Activated naive CD8-positive, alpha-beta T cell treated with anti-CD3 and anti-CD28 coated beads, Interleukin-2, amount 50 U/mL, for 24 hours (primary cell): ENCODE data around the gene PLEKHG4B.
"Not testable (repeated sequence)": the region's sequence is repeated elsewhere in the genome, so short reads cannot be mapped to it uniquely, and the experiment has no call there.

Experiments
- ATAC-seq: fragments of 150-1000 bp; cut with Tn5 transposase; one replicate; pipeline ENCODE4 v1.10.0; 2021
- DNase-seq: peaks from one replicate; pipeline ENCODE4 v3.0.0; 2021
- H3K27ac Mint-ChIP-seq: one replicate; pipeline ENCODE4 v1.8.0; 2021; ENCODE audit warnings: mild to moderate bottlenecking, mixed read lengths
- H3K27me3 Mint-ChIP-seq: one replicate; pipeline ENCODE4 v1.8.0; 2021; ENCODE audit warnings: mixed read lengths
- H3K36me3 Mint-ChIP-seq: one replicate; pipeline ENCODE4 v1.8.0; 2021; ENCODE audit warnings: low read depth, mixed read lengths
- H3K4me1 Mint-ChIP-seq: one replicate; pipeline ENCODE4 v1.8.0; 2021; ENCODE audit warnings: mixed read lengths
- H3K4me3 Mint-ChIP-seq: one replicate; pipeline ENCODE4 v1.8.0; 2021; ENCODE audit warnings: mild to moderate bottlenecking, moderate library complexity, mixed read lengths
- H3K9me3 Mint-ChIP-seq: one replicate; pipeline ENCODE4 v1.8.0; 2021; ENCODE audit warnings: mixed read lengths

Gene PLEKHG4B

DNA sequence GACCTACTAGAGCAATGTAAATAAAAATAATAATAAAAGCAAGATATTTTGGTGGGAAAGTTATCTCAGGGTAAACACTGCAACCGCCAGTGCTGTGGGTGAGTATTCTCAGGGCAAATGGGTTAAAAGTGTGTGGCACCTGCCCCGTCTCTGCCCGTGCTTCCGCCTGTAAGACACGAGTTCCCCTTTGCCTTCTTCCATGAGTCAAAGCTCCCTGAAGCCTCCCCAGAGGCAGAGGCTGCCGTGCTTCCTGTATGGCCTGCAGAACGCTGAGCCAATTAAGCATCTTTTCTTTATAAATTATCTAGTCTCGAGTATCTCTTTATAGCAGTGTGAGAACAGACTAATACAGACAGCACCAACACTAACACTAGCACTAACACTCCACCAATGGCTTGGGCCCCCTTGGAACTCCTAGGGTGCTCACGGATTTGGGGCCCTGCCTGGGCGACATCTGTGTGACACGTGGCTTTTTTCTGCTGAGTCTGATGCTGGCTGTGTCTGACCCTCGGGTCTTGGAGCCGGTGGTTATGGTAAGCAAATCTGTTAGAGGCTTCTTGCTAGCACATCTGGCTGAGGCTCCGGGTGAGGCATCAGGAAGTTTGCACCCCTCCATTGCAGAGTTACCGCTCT lies 10.6 kb downstream of the PLEKHG4B start:
- Mint-ChIP-seq H3K9me3 (no peaks in the 10 kb centered on the region), H3K27ac (no peak overlapping the region), H3K36me3 (no peaks in the 10 kb centered on the region), H3K27me3 (peaks cover 16% of the 10 kb centered on the region), H3K4me1 (no peaks in the 10 kb centered on the region), H3K4me3 (no peak overlapping the region)
- DNase-seq (no peak), ATAC-seq (no peak)

DNA sequence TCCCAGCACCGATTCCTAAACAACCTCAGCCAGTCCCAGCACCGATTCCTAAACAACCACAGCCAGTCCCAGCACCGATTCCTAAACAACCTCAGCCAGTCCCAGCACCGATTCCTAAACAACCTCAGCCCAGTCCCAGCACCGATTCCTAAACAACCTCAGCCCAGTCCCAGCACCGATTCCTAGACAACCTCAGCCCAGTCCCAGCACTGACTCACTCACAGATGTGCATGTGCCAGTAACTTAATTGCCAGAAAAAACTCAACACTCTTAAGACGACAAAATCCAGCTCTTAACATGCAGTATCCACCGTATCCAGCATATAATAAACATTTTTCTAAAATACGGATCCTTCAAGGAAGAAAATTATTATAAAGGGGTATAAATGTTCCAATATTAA lies 12.1 kb downstream of the PLEKHG4B start:
- peaks cover 12% of the 10 kb centered on the region for H3K27me3 Mint-ChIP-seq
- H3K36me3 Mint-ChIP-seq, ATAC-seq, H3K27ac Mint-ChIP-seq, H3K4me3 Mint-ChIP-seq, H3K4me1 Mint-ChIP-seq, DNase-seq, H3K9me3 Mint-ChIP-seq: not testable (repeated sequence)

DNA sequence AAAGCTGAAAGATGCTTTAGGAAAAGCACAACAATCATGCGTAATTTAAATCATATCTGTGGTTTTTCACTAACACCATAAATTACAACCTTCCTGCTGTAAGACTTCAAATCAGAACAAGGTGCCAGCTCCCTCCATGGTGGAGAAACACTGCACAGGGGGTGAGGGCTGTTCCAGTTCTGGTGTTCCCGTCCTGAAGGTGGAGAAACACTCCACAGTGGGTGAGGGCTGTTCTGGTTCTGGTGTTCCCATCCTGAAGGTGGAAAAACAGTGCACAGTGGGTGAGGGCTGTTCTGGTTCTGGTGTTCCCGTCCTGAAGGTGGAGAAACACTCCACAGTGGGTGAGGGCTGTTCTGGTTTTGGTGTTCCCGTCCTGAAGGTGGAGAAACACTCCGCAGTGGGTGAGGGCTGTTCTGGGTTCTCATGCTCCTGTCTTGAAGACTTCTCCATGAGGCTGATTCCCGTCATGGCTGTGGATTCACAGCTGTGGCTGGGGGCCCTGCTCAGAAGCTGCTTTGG lies 12.9 kb downstream of the PLEKHG4B start:
- no peak for ATAC-seq
- peaks cover 6% of the 10 kb centered on the region for H3K27me3 Mint-ChIP-seq

DNA sequence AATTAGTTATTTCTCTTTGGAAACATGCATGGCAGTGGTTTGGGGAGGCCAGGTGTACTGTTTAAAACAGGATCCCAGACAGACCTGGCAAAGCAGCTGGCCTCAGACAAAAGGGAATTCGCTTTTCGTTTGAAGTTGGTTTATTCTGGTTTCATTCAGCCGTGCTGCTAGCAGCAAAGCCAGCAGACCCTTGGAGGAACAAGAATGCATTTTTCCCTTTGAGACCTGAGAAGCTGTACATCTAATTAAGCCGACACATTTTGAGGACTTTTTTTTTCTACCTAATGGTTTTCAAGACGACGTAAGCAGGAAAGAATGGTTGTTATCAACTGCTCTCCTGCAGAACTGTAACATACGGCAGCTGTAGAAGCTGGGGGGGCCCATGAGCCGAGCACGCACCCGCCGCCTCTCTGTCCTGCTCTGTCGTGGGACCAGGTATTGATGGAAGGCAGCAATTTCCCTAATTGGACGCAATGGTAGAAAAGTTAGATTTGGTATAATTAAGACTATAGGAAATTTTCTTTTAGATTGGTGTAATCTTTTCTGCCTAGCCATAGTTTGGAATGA lies 13.6 kb downstream of the PLEKHG4B start:
- H3K4me1 Mint-ChIP-seq = no peaks in the 10 kb centered on the region
- no peak for DNase-seq
- no peaks in the 10 kb centered on the region for H3K36me3 Mint-ChIP-seq
- H3K4me3 Mint-ChIP-seq = no peak overlapping the region
- no peaks in the 10 kb centered on the region for H3K9me3 Mint-ChIP-seq
- no peak overlapping the region for H3K27ac Mint-ChIP-seq
- ATAC-seq = no peak
- peaks cover 5% of the 10 kb centered on the region for H3K27me3 Mint-ChIP-seq

More for the DNA sequence above, 12.9 kb downstream of the PLEKHG4B start:
- Mint-ChIP-seq H3K9me3 (no peaks in the 10 kb centered on the region), H3K4me3 (no peak overlapping the region), H3K27ac (no peak overlapping the region), H3K36me3 (no peaks in the 10 kb centered on the region), H3K4me1 (no peaks in the 10 kb centered on the region)
- no peak for DNase-seq

DNA sequence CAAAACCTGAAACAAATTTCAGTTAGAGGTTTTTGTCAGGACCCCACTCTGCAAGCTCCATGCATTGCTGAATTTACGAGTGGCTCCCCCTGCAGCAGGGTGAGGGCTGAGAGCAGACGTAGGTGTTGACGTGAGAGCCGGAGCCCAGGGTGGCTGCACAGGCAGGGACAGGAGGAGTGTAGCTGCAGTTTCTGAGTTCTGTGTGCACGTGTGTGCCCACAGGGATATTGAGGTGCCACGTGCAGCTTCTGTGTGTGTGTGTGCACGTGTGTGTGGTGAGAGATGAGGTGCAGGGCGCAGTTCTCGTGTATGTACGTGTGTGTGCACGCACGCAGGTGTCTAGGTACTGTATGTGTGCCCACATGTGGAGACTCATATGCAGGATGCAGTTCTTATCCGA lies 14.6 kb downstream of the PLEKHG4B start:
- H3K4me3 Mint-ChIP-seq = no peak overlapping the region
- DNase-seq (no peak), ATAC-seq (no peak)
- H3K36me3 Mint-ChIP-seq = no peaks in the 10 kb centered on the region
- peaks cover 5% of the 10 kb centered on the region for H3K27me3 Mint-ChIP-seq
- H3K27ac Mint-ChIP-seq = no peak overlapping the region
- no peaks in the 10 kb centered on the region for H3K9me3 Mint-ChIP-seq
- H3K4me1 Mint-ChIP-seq = no peaks in the 10 kb centered on the region

DNA sequence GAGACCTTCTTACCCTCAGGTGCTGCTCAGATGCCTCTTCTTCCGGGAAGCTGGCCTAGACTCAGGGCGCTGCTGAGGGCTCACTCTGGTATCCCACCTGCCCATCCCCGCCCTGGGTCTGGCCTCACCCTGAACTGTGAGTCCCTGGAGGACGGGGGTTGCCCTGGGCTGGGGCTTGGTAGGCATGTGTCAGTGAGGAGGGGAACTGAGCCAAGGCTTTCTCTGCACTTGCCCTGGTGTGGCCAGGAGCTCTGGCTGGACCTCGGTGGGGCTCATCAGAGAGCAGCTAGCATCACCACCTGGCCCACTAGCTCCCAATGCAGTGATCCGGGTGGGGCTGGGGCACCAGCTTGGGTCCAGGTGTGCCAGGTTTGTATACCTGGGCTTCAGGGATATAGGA lies 15.6 kb downstream of the PLEKHG4B start:
- no peaks in the 10 kb centered on the region for H3K4me1 Mint-ChIP-seq
- H3K27ac Mint-ChIP-seq = no peak overlapping the region
- no peak overlapping the region for H3K4me3 Mint-ChIP-seq

DNA sequence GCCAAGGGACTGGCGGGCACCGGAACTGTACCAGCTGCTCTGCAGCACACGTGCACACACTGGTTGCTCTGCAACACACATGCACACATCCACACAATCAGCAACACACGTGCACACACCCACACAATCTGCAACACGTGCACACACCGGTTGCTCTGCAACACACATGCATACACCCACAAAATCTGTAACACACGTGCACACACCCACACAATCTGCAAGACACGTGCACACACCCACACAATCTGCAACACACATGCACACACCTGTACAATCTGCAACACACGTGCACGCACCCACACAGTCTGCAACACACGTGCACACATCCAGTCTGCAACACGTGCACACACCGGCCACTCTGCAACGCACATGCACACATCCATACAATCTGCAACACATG lies 17.9 kb downstream of the PLEKHG4B start:
- H3K4me3 Mint-ChIP-seq = no peak overlapping the region
- H3K27me3 Mint-ChIP-seq = peaks cover 3% of the 10 kb centered on the region
- H3K36me3 Mint-ChIP-seq = no peaks in the 10 kb centered on the region
- ATAC-seq (no peak), DNase-seq (no peak)
- no peaks in the 10 kb centered on the region for H3K9me3 Mint-ChIP-seq
- H3K27ac Mint-ChIP-seq = no peak overlapping the region
- H3K4me1 Mint-ChIP-seq = no peaks in the 10 kb centered on the region

More for the DNA sequence above, 15.6 kb downstream of the PLEKHG4B start:
- DNase-seq = no peak
- no peaks in the 10 kb centered on the region for H3K36me3 Mint-ChIP-seq
- H3K9me3 Mint-ChIP-seq = no peaks in the 10 kb centered on the region
- no peak for ATAC-seq
- peaks cover 3% of the 10 kb centered on the region for H3K27me3 Mint-ChIP-seq

DNA sequence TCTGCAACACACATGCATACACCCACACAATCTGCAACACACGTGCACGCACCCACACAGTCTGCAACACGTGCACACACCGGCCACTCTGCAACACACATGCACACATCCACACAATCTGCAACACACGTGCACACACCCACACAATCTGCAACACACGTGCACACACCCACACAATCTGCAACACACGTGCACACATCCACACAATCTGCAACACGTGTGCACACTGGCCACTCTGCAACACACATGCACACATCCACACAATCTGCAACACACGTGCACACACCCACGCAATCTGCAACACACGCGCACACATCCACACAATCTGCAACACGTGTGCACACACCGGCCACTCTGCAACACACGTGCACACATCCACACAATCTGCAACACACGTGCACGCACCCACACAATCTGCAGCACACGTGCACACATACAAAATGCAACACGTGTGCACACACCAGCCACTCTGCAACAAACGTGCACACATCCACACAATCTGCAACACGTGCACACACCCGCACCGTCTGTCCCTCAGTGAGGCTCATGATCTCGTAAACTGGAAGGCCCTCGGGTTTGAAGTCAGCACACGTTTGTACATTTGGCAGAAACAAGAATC lies 18.4 kb downstream of the PLEKHG4B start:
- ATAC-seq (no peak), DNase-seq (no peak)
- H3K4me1 Mint-ChIP-seq = no peaks in the 10 kb centered on the region
- no peaks in the 10 kb centered on the region for H3K36me3 Mint-ChIP-seq
- H3K27me3 Mint-ChIP-seq = peaks cover 3% of the 10 kb centered on the region
- no peaks in the 10 kb centered on the region for H3K9me3 Mint-ChIP-seq
- no peak overlapping the region for H3K4me3 Mint-ChIP-seq
- no peak overlapping the region for H3K27ac Mint-ChIP-seq

DNA sequence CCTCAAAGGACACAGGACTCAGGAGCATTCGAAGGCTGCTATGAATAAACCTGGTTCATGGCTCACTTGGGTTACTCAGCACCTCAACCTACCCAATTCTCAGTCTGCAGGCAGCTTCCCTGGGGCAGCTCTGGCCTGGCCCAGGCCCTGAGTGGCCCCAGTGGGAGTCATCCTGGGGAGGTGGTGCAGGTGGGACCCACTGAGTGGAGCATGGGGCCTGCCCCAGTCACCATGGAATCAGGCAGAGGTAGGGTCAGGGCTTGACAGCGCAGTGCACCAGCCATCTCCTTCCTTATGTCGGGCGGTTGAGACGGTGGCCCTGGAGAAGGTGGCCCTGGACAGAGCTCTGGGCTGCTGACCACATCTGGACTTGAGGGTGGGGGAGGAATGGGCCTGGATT lies 19.2 kb downstream of the PLEKHG4B start:
- H3K27ac Mint-ChIP-seq = no peak overlapping the region
- H3K36me3 Mint-ChIP-seq = no peaks in the 10 kb centered on the region
- no peaks in the 10 kb centered on the region for H3K9me3 Mint-ChIP-seq
- DNase-seq (no peak), ATAC-seq (no peak)
- peaks cover 3% of the 10 kb centered on the region for H3K27me3 Mint-ChIP-seq
- H3K4me1 Mint-ChIP-seq = no peaks in the 10 kb centered on the region
- no peak overlapping the region for H3K4me3 Mint-ChIP-seq

DNA sequence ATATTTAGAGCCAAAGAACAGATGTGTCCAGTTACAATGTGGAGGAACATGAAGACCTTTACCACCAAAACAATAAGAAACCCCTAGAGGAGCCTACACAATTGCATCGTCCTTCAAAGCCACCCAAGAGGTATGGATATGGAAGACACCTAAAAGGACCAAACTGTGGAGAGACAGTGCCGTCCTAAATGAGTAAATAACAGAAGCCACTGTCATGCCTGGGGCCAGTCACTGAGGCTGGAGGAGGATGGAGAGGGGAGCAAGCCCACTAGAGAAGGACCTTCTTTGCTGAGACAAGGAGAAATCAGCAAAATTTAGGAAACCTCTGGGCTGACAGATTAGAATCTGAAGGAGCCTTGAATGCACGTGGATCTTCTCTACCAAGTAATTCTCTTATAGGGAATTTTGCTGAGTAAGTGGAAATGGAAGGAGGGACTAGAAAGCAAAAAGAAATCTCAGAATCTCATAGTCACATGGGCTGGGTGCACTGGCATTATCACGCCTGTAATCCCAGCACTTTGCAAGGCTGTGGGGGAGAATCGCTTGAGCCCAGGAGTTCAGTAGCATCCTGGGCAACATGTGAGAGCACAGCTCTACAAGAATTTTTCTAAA lies 27.6 kb downstream of the PLEKHG4B start:
- Mint-ChIP-seq H3K36me3 (no peaks in the 10 kb centered on the region), H3K27ac (no peak overlapping the region), H3K9me3 (peaks cover 27% of the 10 kb centered on the region), H3K27me3 (peaks cover 23% of the 10 kb centered on the region), H3K4me3 (no peak overlapping the region), H3K4me1 (no peaks in the 10 kb centered on the region)
- DNase-seq = no peak
- no peak for ATAC-seq

DNA sequence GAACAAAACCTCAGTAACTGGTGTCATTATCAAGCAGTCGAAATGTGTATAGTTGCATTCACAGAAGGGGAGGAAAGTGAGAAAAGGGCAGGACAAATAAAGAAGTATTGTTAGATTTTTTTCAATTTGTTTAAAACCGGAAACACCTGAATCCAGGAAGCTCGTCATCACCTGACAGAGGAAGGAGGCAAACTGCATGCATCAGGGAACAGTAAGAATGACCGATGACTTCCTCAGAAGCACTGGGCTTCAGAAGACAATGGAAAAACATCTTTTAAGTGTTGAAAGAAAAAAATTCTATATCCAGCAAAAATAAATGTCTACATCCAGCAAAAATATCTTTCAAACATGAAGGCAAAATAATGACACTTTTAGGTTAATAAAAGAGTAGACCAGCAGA lies 29.5 kb downstream of the PLEKHG4B start:
- peaks cover 38% of the 10 kb centered on the region for H3K9me3 Mint-ChIP-seq
- H3K27ac Mint-ChIP-seq = no peak overlapping the region
- H3K27me3 Mint-ChIP-seq = peaks cover 23% of the 10 kb centered on the region

DNA sequence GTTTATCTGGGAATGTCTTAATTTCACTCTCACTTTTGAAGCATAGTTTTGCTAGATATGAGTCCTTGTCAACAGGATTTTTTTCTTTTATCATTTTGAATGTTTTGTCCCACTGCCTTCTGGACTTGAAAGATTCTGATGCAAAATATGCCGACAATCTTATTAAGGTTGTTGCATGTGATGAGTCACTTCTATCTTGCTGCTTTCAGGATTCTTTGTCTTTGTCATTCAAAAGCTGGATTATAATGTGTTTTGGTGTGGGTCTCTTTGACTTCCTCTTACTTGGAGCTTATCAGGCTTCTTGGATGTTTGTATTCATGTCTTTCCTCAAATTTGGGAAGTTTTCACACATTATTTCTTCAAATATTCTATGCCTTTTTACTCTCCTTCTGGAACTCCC lies 33.8 kb downstream of the PLEKHG4B start:
- Mint-ChIP-seq H3K27ac (no peak overlapping the region), H3K27me3 (peaks cover 18% of the 10 kb centered on the region), H3K36me3 (peaks cover 2% of the 10 kb centered on the region), H3K4me3 (no peak overlapping the region), H3K9me3 (peaks cover 38% of the 10 kb centered on the region), H3K4me1 (peaks cover 3% of the 10 kb centered on the region)
- DNase-seq (no peak), ATAC-seq (no peak)

More for the DNA sequence above, 29.5 kb downstream of the PLEKHG4B start:
- no peak for DNase-seq
- no peaks in the 10 kb centered on the region for H3K4me1 Mint-ChIP-seq
- H3K36me3 Mint-ChIP-seq = peaks cover 2% of the 10 kb centered on the region
- no peak for ATAC-seq
- no peak overlapping the region for H3K4me3 Mint-ChIP-seq

DNA sequence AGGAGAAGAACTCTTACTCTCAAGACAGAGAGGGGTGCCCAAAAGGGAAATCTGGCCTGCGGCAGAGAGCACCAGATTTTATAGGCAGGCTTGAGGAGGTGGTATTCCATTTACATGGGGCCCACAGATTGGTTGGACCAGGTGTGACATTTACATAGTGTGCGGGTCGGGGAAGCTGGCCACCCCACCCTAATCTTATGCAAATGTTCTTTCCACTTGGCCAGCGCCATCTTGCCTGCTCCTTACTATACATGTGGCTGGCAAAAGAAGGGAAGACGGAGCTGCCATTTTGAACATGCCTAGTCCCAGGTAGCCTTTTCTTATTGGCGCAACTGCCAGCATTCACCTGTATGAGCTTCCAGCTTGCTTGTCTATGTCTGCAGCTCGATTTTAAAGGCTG lies 34.8 kb downstream of the PLEKHG4B start:
- no peak for ATAC-seq
- H3K27me3 Mint-ChIP-seq = peaks cover 20% of the 10 kb centered on the region
- H3K4me3 Mint-ChIP-seq = no peak overlapping the region
- H3K27ac Mint-ChIP-seq = no peak overlapping the region
- no peak for DNase-seq
- peaks cover 3% of the 10 kb centered on the region for H3K4me1 Mint-ChIP-seq
- H3K9me3 Mint-ChIP-seq = peaks cover 28% of the 10 kb centered on the region
- H3K36me3 Mint-ChIP-seq = peaks cover 2% of the 10 kb centered on the region

DNA sequence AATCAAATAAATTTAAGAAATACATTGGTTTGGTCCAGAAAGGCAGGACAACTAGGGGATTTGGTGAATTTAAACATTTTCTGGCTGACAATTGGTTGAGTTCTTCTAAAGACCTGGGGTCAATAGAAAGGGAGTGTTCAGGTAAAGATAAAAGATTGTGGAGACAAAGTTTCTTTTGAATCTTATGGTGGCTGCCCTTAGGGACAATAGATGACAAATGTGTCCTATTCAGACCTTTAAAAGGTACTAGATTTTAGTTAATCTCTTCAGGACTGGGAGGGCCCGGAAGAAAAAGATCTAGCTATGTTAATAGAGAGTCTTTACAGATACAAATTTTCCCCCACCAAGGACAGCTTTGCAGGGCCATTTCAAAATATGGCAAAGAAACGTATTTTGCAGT lies 35.9 kb downstream of the PLEKHG4B start:
- peaks cover 2% of the 10 kb centered on the region for H3K36me3 Mint-ChIP-seq
- H3K27ac Mint-ChIP-seq = no peak overlapping the region
- H3K9me3 Mint-ChIP-seq = peaks cover 20% of the 10 kb centered on the region
- DNase-seq = no peak
- ATAC-seq = no peak
- peaks cover 3% of the 10 kb centered on the region for H3K4me1 Mint-ChIP-seq
- no peak overlapping the region for H3K4me3 Mint-ChIP-seq
- H3K27me3 Mint-ChIP-seq = peaks cover 22% of the 10 kb centered on the region

DNA sequence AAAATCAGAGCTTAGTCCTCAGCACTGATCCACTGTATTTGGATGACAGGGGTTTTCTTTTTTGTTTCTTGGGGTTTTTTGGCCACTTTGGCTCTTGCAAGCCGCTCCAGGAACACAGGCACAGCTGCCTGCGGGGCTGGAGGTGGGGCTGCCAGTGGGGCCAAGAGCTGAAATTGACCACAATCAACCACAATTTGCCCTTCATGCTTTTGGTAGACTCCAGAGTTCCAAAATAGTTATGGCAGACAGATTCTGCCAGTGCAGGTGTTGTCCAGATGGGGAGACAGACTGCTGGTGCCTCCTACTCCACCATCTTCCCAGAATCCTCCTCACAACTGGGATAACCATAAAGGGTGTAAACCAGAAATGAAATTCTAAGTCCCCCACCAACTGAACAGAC lies 36.5 kb downstream of the PLEKHG4B start:
- Mint-ChIP-seq H3K4me3 (no peak overlapping the region), H3K9me3 (peaks cover 19% of the 10 kb centered on the region), H3K27ac (no peak overlapping the region), H3K36me3 (peaks cover 2% of the 10 kb centered on the region), H3K4me1 (peaks cover 3% of the 10 kb centered on the region), H3K27me3 (peaks cover 21% of the 10 kb centered on the region)
- no peak for ATAC-seq
- no peak for DNase-seq
